Fibroblast of skin of right biceps (primary cell): ENCODE data around the gene SUSD4.

ENCODE experiments used
- DNase-seq: peaks from one replicate; pipeline ENCODE4 v3.0.0-alpha.2; 2013

Gene SUSD4

DNA sequence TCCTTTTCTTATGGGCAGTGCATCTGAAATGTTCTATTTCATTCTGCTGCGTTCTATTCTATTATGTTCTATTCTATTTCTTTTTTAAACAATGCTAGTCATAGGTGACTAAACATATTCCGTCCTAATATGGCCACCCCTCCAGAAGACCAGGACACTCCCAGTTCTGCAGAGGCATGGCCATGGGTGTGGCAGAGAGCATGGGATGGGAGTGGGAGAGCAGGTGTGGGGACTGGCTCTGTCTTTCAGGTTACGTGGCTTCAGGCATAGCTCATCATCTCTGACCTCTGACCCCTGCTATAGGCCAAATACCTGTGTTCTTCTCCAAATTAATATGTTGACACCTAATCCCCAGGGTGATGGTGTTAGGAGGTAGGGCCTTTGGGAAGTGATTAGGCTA, 187.5 kb downstream of the SUSD4 start:
- no peak for DNase-seq

DNA sequence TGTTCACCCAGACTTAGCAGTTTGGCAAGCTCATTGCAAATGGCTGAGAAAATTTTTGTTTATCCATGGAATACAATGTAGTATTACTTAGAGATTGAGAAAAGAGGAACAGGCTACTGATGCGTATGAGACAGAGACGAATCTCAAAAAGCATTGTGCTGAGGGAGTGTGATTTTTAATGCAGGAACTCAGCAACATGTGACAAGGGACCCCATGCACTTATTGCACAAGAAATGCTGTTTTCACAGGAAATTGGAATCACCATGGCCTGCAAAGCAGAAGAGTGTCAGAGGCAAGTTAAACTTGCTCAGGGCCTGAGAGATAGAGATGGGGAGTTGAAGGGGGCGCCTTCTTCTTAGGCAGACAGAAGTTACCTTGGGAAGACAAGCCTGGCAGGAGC, 188.3 kb downstream of the SUSD4 start:
- no peak for DNase-seq

DNA sequence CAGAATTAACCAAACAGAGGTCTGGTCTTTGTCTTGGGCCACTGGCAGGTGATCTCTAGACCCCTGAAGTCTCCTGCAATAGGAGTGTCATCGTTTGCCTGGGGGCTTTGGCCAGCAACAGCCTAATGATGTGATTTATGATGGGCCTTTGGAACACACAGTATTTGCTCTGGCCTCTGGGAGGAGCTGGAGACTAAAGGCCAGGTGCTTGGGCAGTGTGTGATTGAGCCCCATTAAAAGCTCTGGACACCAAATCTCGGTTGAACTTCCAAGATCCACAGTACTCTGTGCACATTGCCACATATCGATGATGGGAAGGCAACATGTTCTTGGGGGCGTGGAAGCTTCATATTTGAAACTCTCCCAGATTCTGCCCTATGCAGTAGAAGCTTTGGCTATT, 188.9 kb downstream of the SUSD4 start:
- no peak for DNase-seq
